COR-L47 (cell line): ENCODE data around the gene HACE1.
"Not testable (repeated sequence)": the region's sequence is repeated elsewhere in the genome, so short reads cannot be mapped to it uniquely, and the experiment has no call there.

Experiments
- DNase-seq: peaks from one replicate; lab custom pipeline; 2025; lab: John Stamatoyannopoulos, UW

Gene HACE1

GRCh38 chr6:104737567-104737966 lies 122.2 kb downstream of the HACE1 start:
- not testable (repeated sequence) for DNase-seq

GRCh38 chr6:104736545-104736944 lies 123.2 kb downstream of the HACE1 start:
- DNase-seq, result no peak

GRCh38 chr6:104730450-104730849 lies 129.3 kb downstream of the HACE1 start:
- DNase-seq, result no peak

GRCh38 chr6:104729433-104729832 lies 130.3 kb downstream of the HACE1 start:
- DNase-seq, result no peak

- no peak for DNase-seq
These were observed 131.3 kb downstream of the HACE1 start for GRCh38 chr6:104728448-104728847.

GRCh38 chr6:104718672-104719071 lies 141.0 kb downstream of the HACE1 start:
- no peak for DNase-seq

- DNase-seq, result no peak
These were observed 142.9 kb downstream of the HACE1 start for GRCh38 chr6:104716858-104717257.

- DNase-seq, result no peak
These were observed 144.9 kb downstream of the HACE1 start for GRCh38 chr6:104714796-104715195.

GRCh38 chr6:104713982-104714381 lies 145.7 kb downstream of the HACE1 start:
- DNase-seq, result no peak

- no peak for DNase-seq
These were observed 148.3 kb downstream of the HACE1 start for GRCh38 chr6:104711371-104711770.

- no peak for DNase-seq
These were observed 149.0 kb downstream of the HACE1 start for GRCh38 chr6:104710543-104711335.

- no peak for DNase-seq
These were observed 153.7 kb downstream of the HACE1 start for GRCh38 chr6:104705916-104706442.

GRCh38 chr6:104705095-104705707 lies 154.5 kb downstream of the HACE1 start:
- no peak for DNase-seq

- no peak for DNase-seq
These were observed 155.5 kb downstream of the HACE1 start for GRCh38 chr6:104704191-104704590.

- DNase-seq, result no peak
These were observed 157.4 kb downstream of the HACE1 start for GRCh38 chr6:104702126-104702841.

- no peak for DNase-seq
These were observed 159.1 kb downstream of the HACE1 start for GRCh38 chr6:104700371-104701185.

GRCh38 chr6:104699593-104700329 lies 160.0 kb downstream of the HACE1 start:
- DNase-seq, result no peak

- DNase-seq, result no peak
These were observed 160.7 kb downstream of the HACE1 start for GRCh38 chr6:104698979-104699378.

- no peak for DNase-seq
These were observed 167.7 kb downstream of the HACE1 start for GRCh38 chr6:104692008-104692407.

- DNase-seq, result no peak
These were observed 170.0 kb downstream of the HACE1 start for GRCh38 chr6:104689551-104690205.
